ENCODE results near the gene EIF4E3.

Gene EIF4E3

DNA sequence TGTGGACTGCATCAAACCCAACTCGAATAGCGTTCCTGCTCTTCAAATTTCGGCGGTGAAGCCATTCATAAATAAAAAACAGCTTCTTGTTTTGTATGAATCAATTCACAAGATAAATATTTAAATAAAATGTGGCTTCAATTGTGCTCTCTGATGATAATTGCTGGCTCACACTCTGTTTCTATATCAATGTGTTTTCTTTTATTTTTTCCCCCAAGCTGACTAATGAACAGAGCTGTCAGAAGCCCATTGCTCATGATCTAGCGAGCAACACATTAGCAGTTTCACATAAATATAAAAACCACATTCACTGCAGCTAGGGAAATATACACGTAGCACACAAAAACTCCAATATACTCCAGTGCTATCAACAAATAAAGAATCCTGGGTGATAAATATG lies 96.7 kb downstream of the EIF4E3 start:
- no peak for DNase-seq

DNA sequence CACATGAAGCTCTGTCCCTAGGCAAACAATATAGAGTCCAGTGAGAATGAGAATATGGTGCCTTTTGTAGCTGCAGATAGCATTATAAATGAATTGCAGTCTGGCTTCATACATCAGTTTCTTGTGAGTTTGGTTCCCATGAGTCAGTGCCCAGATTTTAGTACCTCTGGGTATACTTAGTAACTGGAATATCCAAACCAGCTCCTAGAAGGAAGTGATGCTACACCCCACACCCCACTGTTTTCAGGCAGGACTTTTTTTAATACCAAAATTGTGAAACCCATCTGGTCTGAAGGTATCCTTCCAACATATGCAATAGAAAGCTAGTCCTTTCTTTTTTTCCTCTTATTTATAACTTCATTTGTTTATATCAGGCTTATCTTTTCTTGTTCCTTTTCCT lies 99.5 kb downstream of the EIF4E3 start:
- DNase-seq, result no peak
- in situ Hi-C loops (cut with MboI; ENCODE audit: low pct_unique_long_range_greater_than_20kb, low sequenced_read_pairs), result no loop called here

More for the DNA sequence above, 96.7 kb downstream of the EIF4E3 start:
- in situ Hi-C loops (cut with MboI; ENCODE audit: low pct_unique_long_range_greater_than_20kb, low sequenced_read_pairs), result no loop called here
